IgD-negative memory B cell (primary cell): Measurements from ENCODE around the gene GPATCH11. TPM values are rescaled to one million over a fixed set of nuclear protein-coding genes. Genes with fewer than 3 reads are reported as not detected.

Source experiments
- H3K27ac Mint-ChIP-seq, 3 donors: one replicate each; pipeline ENCODE4 v1.8.0; 2020 to 2022; ENCODE audit warnings: mild to moderate bottlenecking in 3 of 3, mixed read lengths in 3 of 3, moderate library complexity in 1 of 3
- H3K27me3 Mint-ChIP-seq: one replicate; pipeline ENCODE4 v1.8.0; 2021; ENCODE audit warnings: mixed read lengths
- H3K36me3 Mint-ChIP-seq: one replicate; pipeline ENCODE4 v1.8.0; 2020; ENCODE audit warnings: mild to moderate bottlenecking, mixed read lengths
- H3K4me1 Mint-ChIP-seq, 3 donors: one replicate each; pipeline ENCODE4 v1.8.0; 2020 to 2022; ENCODE audit warnings: mixed read lengths in 3 of 3, mild to moderate bottlenecking in 1 of 3
- H3K4me3 Mint-ChIP-seq, 4 donors: one replicate each; pipeline ENCODE4 v1.8.0; 2020 to 2022; ENCODE audit warnings: mild to moderate bottlenecking in 4 of 4, mixed read lengths in 4 of 4, moderate library complexity in 3 of 4
- H3K9me3 Mint-ChIP-seq, 3 donors: one replicate each; pipeline ENCODE4 v1.8.0; 2020 to 2021; ENCODE audit warnings: mixed read lengths in 3 of 3, mild to moderate bottlenecking in 1 of 3
- polyA plus RNA-seq: library from polyadenylated mRNA; unstranded; fragments of 300-500 nt; fragmentation: Illumina TruSeq; gene quantifications from one replicate; pipeline ENCODE4 v1.2.3, GENCODE V29; 2021

GPATCH11 gene
- 19.6 TPM for polyA plus RNA-seq

GRCh38 chr2:37083873-37084794 lies at the start of gene GPATCH11, which contains the start of gene HEATR5B:
Gene GPATCH11, plus strand, starts transcription at chr2:37084518. Its CDS starts 3,864 bp downstream, at chr2:37088382.
Gene HEATR5B, minus strand, starts transcription at chr2:37084372. Its CDS starts 958 bp downstream, at chr2:37083414.
- no peaks in the 10 kb centered on the region for H3K9me3 Mint-ChIP-seq
- H3K27ac Mint-ChIP-seq, result no peak within 1 kb of the TSS
- H3K4me3 Mint-ChIP-seq, result no peak within 1 kb of the TSS
- H3K36me3 Mint-ChIP-seq, result peaks cover 12% of the 10 kb centered on the region
- H3K4me1 Mint-ChIP-seq, result peaks cover 36 to 56% (median 47%) of the 10 kb centered on the region in 3 donors
- no peaks in the 10 kb centered on the region for H3K27me3 Mint-ChIP-seq

- Mint-ChIP-seq H3K4me3 (no peak overlapping the region), H3K9me3 (no peaks in the 10 kb centered on the region), H3K36me3 (peaks cover 9% of the 10 kb centered on the region), H3K27ac (no peak overlapping the region), H3K27me3 (no peaks in the 10 kb centered on the region), H3K4me1 (peaks cover 0 to 4% (median 0%) of the 10 kb centered on the region in 3 donors)
Measured at GRCh38 chr2:37037771-37038170, 46.5 kb upstream of the GPATCH11 start.

GRCh38 chr2:37039580-37039979 lies 44.7 kb upstream of the GPATCH11 start:
- Mint-ChIP-seq H3K9me3 (no peaks in the 10 kb centered on the region), H3K4me1 (peaks cover 0 to 2% (median 0%) of the 10 kb centered on the region in 3 donors), H3K36me3 (peaks cover 11% of the 10 kb centered on the region), H3K27me3 (no peaks in the 10 kb centered on the region), H3K4me3 (no peak overlapping the region), H3K27ac (no peak overlapping the region)

GRCh38 chr2:37052600-37053332 lies 31.6 kb upstream of the GPATCH11 start:
- Mint-ChIP-seq H3K27me3 (no peaks in the 10 kb centered on the region), H3K4me3 (no peak overlapping the region), H3K36me3 (peaks cover 10% of the 10 kb centered on the region), H3K27ac (no peak overlapping the region), H3K9me3 (no peaks in the 10 kb centered on the region), H3K4me1 (peaks cover 0 to 9% (median 1%) of the 10 kb centered on the region in 3 donors)

- Mint-ChIP-seq H3K9me3 (no peaks in the 10 kb centered on the region), H3K27ac (no peak overlapping the region), H3K4me1 (peaks cover 0 to 4% (median 0%) of the 10 kb centered on the region in 3 donors), H3K27me3 (no peaks in the 10 kb centered on the region), H3K36me3 (no peaks in the 10 kb centered on the region), H3K4me3 (no peak overlapping the region)
Measured at GRCh38 chr2:37059841-37060240, 24.5 kb upstream of the GPATCH11 start.

GRCh38 chr2:37060446-37060845 lies 23.9 kb upstream of the GPATCH11 start:
- Mint-ChIP-seq H3K4me3 (no peak overlapping the region), H3K27me3 (no peaks in the 10 kb centered on the region), H3K4me1 (peaks cover 0 to 4% (median 0%) of the 10 kb centered on the region in 3 donors), H3K36me3 (no peaks in the 10 kb centered on the region), H3K27ac (peak overlapping the region in 1 of 3 donors; percentile 44), H3K9me3 (no peaks in the 10 kb centered on the region)

- H3K27me3 Mint-ChIP-seq, result no peaks in the 10 kb centered on the region
- no peaks in the 10 kb centered on the region for H3K36me3 Mint-ChIP-seq
- H3K4me1 Mint-ChIP-seq, result peaks cover 0 to 4% (median 0%) of the 10 kb centered on the region in 3 donors
- H3K9me3 Mint-ChIP-seq, result no peaks in the 10 kb centered on the region
- no peak overlapping the region for H3K4me3 Mint-ChIP-seq
- H3K27ac Mint-ChIP-seq, result no peak overlapping the region
Measured at GRCh38 chr2:37061013-37061711, 23.2 kb upstream of the GPATCH11 start.

- Mint-ChIP-seq H3K27ac (no peak overlapping the region), H3K4me3 (no peak overlapping the region), H3K4me1 (peaks cover 0 to 3% (median 0%) of the 10 kb centered on the region in 3 donors), H3K9me3 (no peaks in the 10 kb centered on the region), H3K27me3 (no peaks in the 10 kb centered on the region), H3K36me3 (no peaks in the 10 kb centered on the region)
Measured at GRCh38 chr2:37061776-37062175, 22.5 kb upstream of the GPATCH11 start.

GRCh38 chr2:37068686-37069085 lies 15.6 kb upstream of the GPATCH11 start:
- H3K9me3 Mint-ChIP-seq, result no peaks in the 10 kb centered on the region
- H3K36me3 Mint-ChIP-seq, result peaks cover 5% of the 10 kb centered on the region
- H3K4me1 Mint-ChIP-seq, result peaks cover 6 to 12% (median 10%) of the 10 kb centered on the region in 3 donors
- H3K27me3 Mint-ChIP-seq, result no peaks in the 10 kb centered on the region
- H3K4me3 Mint-ChIP-seq, result no peak overlapping the region
- H3K27ac Mint-ChIP-seq, result no peak overlapping the region

GRCh38 chr2:37070931-37071330 lies 13.4 kb upstream of the GPATCH11 start:
- Mint-ChIP-seq H3K4me3 (no peak overlapping the region), H3K4me1 (peaks cover 6 to 16% (median 15%) of the 10 kb centered on the region in 3 donors), H3K36me3 (peaks cover 12% of the 10 kb centered on the region), H3K27ac (no peak overlapping the region), H3K27me3 (no peaks in the 10 kb centered on the region), H3K9me3 (no peaks in the 10 kb centered on the region)

GRCh38 chr2:37080266-37080665 lies 4.1 kb upstream of the GPATCH11 start:
- H3K4me1 Mint-ChIP-seq, result peaks cover 25 to 52% (median 37%) of the 10 kb centered on the region in 3 donors

GRCh38 chr2:37080689-37081088 lies 3.6 kb upstream of the GPATCH11 start:
- H3K4me3 Mint-ChIP-seq, result peak overlapping the region in 3 of 4 donors; percentile 63 to 87 (median 84)
- H3K27me3 Mint-ChIP-seq, result no peaks in the 10 kb centered on the region
- peaks cover 25 to 52% (median 37%) of the 10 kb centered on the region in 3 donors for H3K4me1 Mint-ChIP-seq
- H3K9me3 Mint-ChIP-seq, result no peaks in the 10 kb centered on the region
- H3K27ac Mint-ChIP-seq, result peak overlapping the region; percentile 76 to 82 (median 76)
- peaks cover 16% of the 10 kb centered on the region for H3K36me3 Mint-ChIP-seq

More at GRCh38 chr2:37080266-37080665, 4.1 kb upstream of the GPATCH11 start:
- no peaks in the 10 kb centered on the region for H3K9me3 Mint-ChIP-seq
- H3K4me3 Mint-ChIP-seq, result peak overlapping the region in 3 of 4 donors; percentile 63 to 87 (median 84)
- peak overlapping the region; percentile 56 to 82 (median 76) for H3K27ac Mint-ChIP-seq
- peaks cover 16% of the 10 kb centered on the region for H3K36me3 Mint-ChIP-seq
- H3K27me3 Mint-ChIP-seq, result no peaks in the 10 kb centered on the region

- H3K4me3 Mint-ChIP-seq, result no peak overlapping the region
- peaks cover 35 to 56% (median 46%) of the 10 kb centered on the region in 3 donors for H3K4me1 Mint-ChIP-seq
- no peaks in the 10 kb centered on the region for H3K9me3 Mint-ChIP-seq
- no peak overlapping the region for H3K27ac Mint-ChIP-seq
- peaks cover 12% of the 10 kb centered on the region for H3K36me3 Mint-ChIP-seq
- H3K27me3 Mint-ChIP-seq, result no peaks in the 10 kb centered on the region
Measured at GRCh38 chr2:37084797-37085196, 479 bp downstream of the GPATCH11 start.

- Mint-ChIP-seq H3K9me3 (no peaks in the 10 kb centered on the region), H3K27me3 (no peaks in the 10 kb centered on the region), H3K27ac (peak overlapping the region in 1 of 3 donors; percentile 67), H3K4me3 (no peak overlapping the region), H3K36me3 (peaks cover 8% of the 10 kb centered on the region), H3K4me1 (peaks cover 33 to 52% (median 42%) of the 10 kb centered on the region in 3 donors)
Measured at GRCh38 chr2:37085731-37086147, 1.4 kb downstream of the GPATCH11 start.
